IPS-20b (cell line): ENCODE measurements around the gene GADL1.

Source experiments
- H3K27ac ChIP-seq: one replicate; pipeline ENCODE4 v1.5.1; 2013; ENCODE audit warnings: low read length
- H3K27me3 ChIP-seq: 2 replicates; pipeline ENCODE4 v1.6.1; 2013; ENCODE audit warnings: mild to moderate bottlenecking, low read length, inconsistent platforms; ENCODE audit not compliant: insufficient read depth
- H3K36me3 ChIP-seq: 2 replicates; pipeline ENCODE4 v1.6.1; 2013; ENCODE audit warnings: low read depth, mild to moderate bottlenecking, inconsistent platforms, low read length, moderate library complexity; ENCODE audit not compliant: insufficient read depth
- H3K4me1 ChIP-seq: 2 replicates; pipeline ENCODE4 v1.6.1; 2013; ENCODE audit warnings: mild to moderate bottlenecking, control low read depth, inconsistent platforms, low read length, moderate library complexity; ENCODE audit not compliant: insufficient read depth
- H3K4me3 ChIP-seq: 2 replicates; pipeline ENCODE4 v1.5.1; 2013; ENCODE audit warnings: mild to moderate bottlenecking, low read length, inconsistent platforms
- H3K9ac ChIP-seq: 2 replicates; pipeline ENCODE4 v1.6.1; 2013; ENCODE audit warnings: low read depth, mild to moderate bottlenecking, inconsistent platforms, low read length, moderate library complexity
- H3K9me3 ChIP-seq: 2 replicates; pipeline ENCODE4 v1.6.1; 2013; ENCODE audit warnings: mild to moderate bottlenecking, low read depth, low read length, inconsistent platforms; ENCODE audit not compliant: insufficient read depth

GADL1 gene

DNA sequence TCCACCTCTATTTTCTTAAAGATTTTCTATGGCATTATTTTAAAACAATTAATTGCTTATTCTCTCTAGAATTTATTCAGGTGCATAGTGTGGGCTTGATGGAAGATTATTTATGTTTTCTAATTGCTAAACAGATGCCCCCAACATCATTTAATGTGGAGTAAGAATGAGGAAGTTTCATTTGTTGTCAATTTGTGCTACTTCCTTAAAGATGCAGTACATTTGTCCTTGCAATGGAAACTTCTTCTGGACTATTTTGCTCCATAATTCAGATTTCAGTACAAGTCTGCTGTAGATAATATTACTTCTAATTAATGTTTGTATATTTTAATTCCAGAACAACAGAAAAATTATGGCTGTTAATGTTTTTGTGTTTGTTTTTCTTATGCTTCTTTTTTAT is 183.3 kb downstream of the GADL1 start:
- Histone ChIP-seq H3K36me3 (no peaks in the 10 kb centered on the region), H3K9ac (no peak overlapping the region)

DNA sequence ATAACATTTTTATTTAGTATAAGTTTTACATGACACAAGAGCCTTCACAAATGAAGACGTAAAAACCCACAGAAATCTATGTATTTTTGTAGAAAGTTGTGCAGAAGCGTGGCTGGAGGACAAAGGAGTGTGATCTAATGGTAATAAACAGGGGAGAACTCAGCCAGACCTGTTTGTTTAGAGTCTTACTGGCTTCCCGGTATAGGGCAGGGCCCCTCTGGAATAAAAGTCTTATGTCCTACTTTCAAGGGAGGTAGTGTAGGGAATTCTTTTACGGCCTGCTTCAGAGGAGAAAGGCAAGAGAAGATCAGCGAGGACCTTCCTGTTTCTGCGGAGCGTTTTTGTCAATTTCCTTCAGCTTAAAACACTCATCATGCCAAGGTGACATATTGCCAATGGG is 184.4 kb downstream of the GADL1 start:
- H3K27ac ChIP-seq: no peak overlapping the region
- no peaks in the 10 kb centered on the region for H3K36me3 ChIP-seq
- no peak overlapping the region for H3K4me3 ChIP-seq

More for the DNA sequence above, 183.3 kb downstream of the GADL1 start:
- no peak overlapping the region for H3K4me3 ChIP-seq
- no peak overlapping the region for H3K27ac ChIP-seq
- no peaks in the 10 kb centered on the region for H3K27me3 ChIP-seq
- no peaks in the 10 kb centered on the region for H3K4me1 ChIP-seq
- H3K9me3 ChIP-seq: no peaks in the 10 kb centered on the region

DNA sequence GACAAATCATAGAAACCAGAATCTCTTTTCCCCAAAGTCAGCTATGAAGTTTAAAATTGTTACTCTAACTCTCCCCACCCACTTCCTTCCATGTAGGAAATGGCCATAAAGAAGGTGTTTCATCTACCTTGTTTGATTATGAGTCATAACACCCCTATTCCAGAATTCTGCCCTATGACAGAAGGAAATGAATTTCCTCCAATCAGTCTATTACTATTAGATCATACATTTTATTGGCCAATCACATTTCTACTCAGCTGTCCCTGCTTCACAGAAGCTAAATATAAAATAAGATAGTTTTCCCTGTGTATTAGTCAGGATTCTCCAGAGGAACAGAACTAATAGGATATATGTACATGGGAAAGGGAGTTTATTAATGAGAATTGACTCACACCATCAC is 186.0 kb downstream of the GADL1 start:
- no peak overlapping the region for H3K27ac ChIP-seq
- no peaks in the 10 kb centered on the region for H3K27me3 ChIP-seq
- no peak overlapping the region for H3K9ac ChIP-seq
- no peak overlapping the region for H3K4me3 ChIP-seq
- peaks cover 9% of the 10 kb centered on the region; the same call in 1 of the 2 replicates for H3K4me1 ChIP-seq
- 0 out of 2 replicates have a peak, but pooled peaks cover 2% of the 10 kb centered on the region for H3K36me3 ChIP-seq
- H3K9me3 ChIP-seq: peaks cover 2% of the 10 kb centered on the region

More for the DNA sequence above, 184.4 kb downstream of the GADL1 start:
- no peak overlapping the region for H3K9ac ChIP-seq
- H3K9me3 ChIP-seq: no peaks in the 10 kb centered on the region
- H3K27me3 ChIP-seq: no peaks in the 10 kb centered on the region
- no peaks in the 10 kb centered on the region; the same call in 1 of the 2 replicates for H3K4me1 ChIP-seq

DNA sequence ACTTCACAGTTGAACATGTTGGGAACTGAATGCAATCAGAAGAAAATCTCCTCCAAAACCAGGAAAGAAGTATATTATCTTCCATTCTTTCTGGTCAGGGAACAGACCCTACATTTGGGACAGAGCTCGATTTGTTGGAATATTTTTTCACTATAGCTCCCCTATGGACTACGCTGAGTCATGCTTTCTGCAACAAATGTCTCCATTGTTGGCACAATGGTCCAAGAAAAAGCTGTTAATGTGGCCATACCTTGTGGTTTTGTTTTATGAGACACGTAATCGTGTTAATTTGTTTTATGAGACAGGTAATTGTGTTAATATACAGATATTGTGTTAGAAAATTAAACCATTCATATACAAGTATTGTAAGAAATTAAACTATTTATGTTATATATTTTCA is 186.6 kb downstream of the GADL1 start:
- H3K4me1 ChIP-seq: peaks cover 9% of the 10 kb centered on the region; the same call in 1 of the 2 replicates
- peaks cover 9% of the 10 kb centered on the region for H3K9me3 ChIP-seq
- 0 out of 2 replicates have a peak, but pooled peaks cover 5% of the 10 kb centered on the region for H3K36me3 ChIP-seq
- H3K27ac ChIP-seq: no peak overlapping the region
- no peak overlapping the region for H3K4me3 ChIP-seq
- H3K27me3 ChIP-seq: no peaks in the 10 kb centered on the region
- H3K9ac ChIP-seq: no peak overlapping the region

DNA sequence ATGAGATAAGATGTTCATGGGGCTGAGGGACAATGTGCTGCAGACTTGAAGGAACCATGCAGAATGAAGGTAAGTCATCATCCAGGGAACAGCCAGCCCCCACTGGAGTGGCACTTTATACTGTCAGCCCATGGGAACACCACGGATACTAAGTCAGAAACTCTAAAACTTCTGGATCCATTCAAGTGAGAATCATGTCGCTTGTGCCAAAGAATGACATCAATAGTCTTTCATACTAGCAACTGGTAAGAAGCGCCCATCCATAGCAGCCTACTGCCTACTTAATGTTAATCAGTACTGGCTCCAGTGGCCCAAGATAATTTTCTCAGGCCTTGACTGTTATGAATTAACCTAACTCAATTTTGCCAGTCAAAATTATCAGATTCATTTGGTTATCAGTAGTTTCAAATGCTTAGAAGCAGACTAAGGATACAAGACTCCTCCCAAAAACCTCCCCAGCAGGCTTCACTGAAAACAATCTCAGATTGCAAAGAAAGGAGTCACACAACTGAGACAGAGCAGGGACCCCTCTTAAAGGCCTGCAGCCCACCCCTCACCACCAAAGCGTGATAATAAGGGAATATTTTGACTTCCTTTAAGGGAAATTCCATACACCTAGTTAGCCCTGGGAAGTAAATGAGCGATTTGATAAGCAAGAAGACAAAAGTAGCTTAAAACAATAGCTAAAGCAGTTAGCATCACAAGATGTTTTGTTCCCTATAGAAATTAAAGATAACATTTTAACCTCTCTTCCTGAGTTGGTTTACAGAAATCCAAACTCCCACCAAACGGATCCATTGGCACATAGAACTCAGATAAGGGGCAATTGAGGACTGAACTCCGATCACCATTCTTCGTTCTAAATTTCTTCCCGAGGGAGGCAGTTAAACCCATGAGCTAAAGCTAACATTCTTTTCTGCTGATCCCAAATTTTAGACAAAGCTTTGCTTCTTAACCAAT is 189.2 kb downstream of the GADL1 start:
- Histone ChIP-seq H3K27ac (no peak overlapping the region), H3K27me3 (no peaks in the 10 kb centered on the region), H3K4me1 (peaks cover 9% of the 10 kb centered on the region; the same call in 1 of the 2 replicates), H3K9ac (no peak overlapping the region), H3K36me3 (0 out of 2 replicates have a peak, but pooled peaks cover 5% of the 10 kb centered on the region), H3K4me3 (no peak overlapping the region), H3K9me3 (peaks cover 17% of the 10 kb centered on the region)

DNA sequence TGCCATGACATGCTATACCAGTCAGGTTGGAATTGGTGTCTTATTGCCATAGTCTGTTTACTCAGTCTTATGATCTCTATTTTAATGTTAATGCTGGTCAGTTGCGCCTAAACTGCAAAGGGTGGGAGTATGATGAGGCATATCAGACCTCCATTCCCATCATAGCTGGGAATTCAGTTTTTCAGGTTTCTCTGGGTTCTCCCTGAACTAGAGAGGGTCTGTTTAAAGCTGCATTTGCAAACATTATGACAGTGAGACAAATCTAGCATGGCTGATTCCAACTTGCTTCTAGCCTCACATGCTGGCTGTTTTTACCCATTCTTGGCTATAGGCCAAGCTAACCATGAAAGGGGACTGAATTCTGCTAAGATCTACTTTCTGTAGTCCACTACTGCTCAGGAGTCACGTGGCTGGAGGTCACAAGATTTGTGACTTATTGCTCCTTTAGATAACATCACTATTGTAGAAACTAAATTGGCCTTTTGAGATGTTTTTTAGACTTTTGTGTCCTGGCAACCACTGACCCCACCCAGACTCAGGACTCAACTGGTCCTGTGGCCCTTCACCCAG is 191.5 kb downstream of the GADL1 start:
- H3K9ac ChIP-seq: no peak overlapping the region
- peaks cover 17% of the 10 kb centered on the region for H3K9me3 ChIP-seq
- 0 out of 2 replicates have a peak, but pooled peaks cover 5% of the 10 kb centered on the region for H3K36me3 ChIP-seq
- H3K4me3 ChIP-seq: no peak overlapping the region
- H3K4me1 ChIP-seq: peaks cover 9% of the 10 kb centered on the region; the same call in 1 of the 2 replicates
- no peak overlapping the region for H3K27ac ChIP-seq
- no peaks in the 10 kb centered on the region for H3K27me3 ChIP-seq

DNA sequence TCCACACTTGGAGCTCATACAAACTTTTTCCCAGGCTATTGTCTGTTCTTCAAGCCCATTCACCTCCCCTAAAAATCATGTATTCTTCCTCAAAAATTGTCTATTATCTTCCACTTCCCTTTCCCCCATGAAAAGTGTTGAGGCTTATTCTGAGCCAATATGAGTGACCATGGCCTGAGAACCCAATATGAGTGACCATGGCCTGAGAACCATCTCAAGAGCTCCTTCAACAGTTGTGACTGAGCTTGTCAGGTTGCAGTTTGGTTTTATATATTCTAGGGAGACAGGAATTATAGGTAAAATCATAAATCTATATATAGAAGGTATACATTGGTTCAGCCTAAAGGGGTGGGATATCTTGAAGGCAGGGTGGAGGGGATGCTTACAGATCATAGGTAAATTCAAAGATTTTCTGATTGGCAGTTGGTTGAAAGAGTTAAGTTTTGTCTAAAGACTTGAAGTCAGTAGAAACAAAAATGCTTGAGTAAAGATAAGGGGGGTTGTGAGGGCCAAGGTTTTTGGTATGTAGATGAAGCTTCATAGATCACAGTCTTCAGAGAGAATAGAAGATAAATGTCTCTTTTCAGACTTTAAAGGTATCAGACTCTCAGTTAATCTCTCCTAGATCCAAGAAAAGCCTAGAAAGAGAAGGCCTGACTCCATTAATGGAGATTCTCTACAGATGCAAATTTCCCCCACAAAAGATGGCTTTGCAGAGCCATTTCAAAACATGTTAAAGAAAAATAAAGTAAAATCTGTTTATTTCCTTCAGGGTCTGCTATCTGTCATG is 192.2 kb downstream of the GADL1 start:
- H3K9me3 ChIP-seq: peaks cover 17% of the 10 kb centered on the region
- no peak overlapping the region for H3K27ac ChIP-seq
- H3K9ac ChIP-seq: no peak overlapping the region
- H3K4me3 ChIP-seq: no peak overlapping the region
- no peaks in the 10 kb centered on the region for H3K27me3 ChIP-seq
- H3K4me1 ChIP-seq: peaks cover 9% of the 10 kb centered on the region; the same call in 1 of the 2 replicates
- 0 out of 2 replicates have a peak, but pooled peaks cover 5% of the 10 kb centered on the region for H3K36me3 ChIP-seq

DNA sequence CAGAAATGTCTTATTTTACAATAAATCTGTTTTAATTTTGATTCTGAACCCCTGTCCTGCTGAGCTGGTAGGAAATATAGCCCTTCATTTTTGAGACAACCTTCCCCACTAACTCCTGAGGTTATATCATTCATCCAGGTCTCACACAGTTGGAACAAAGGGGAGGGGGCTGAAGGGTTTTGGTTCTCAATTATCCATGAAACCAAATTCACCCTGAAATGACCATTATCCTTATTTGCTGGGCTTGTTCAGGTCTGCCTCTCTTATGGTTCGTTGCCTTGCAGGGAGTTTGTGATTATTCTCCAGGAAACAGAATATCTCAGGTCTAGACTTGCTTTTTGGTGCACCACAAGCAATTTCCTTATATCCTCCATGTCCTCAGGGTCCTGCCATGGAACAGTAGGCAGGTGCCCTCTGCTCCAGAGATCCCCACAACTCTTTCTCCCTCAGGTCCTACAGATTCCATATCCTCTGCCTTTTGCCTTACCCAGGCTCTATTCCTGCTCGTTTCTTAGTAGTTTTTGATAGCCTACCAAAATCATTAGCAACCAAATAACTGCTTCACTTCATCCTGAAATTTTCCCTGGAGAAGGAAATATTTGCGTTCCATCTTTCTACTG is 193.6 kb downstream of the GADL1 start:
- Histone ChIP-seq H3K27me3 (no peaks in the 10 kb centered on the region), H3K9ac (no peak overlapping the region), H3K36me3 (0 out of 2 replicates have a peak, but pooled peaks cover 5% of the 10 kb centered on the region), H3K9me3 (peaks cover 17% of the 10 kb centered on the region), H3K4me3 (no peak overlapping the region), H3K27ac (no peak overlapping the region), H3K4me1 (peaks cover 18% of the 10 kb centered on the region)

DNA sequence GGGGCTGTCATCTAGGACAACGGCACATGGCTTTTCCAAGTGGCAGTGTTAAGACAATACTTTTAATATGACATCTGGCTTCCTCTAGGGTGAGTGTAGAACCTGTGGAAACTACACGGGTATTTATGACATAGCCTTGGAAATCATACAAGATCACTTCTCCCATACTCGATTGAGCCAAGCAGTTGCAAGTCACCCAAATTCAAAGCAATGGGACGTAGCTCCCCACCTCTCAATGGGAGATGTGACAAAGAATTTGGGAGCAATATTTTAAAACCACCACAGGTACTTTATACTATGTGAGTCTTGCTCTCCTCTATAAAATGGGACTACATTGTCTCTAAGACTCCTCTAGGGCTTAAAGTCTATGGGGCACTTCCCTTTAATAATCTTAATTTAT is 194.5 kb downstream of the GADL1 start:
- no peak overlapping the region for H3K4me3 ChIP-seq
- H3K9me3 ChIP-seq: peaks cover 17% of the 10 kb centered on the region
- peaks cover 5% of the 10 kb centered on the region; the same call in 1 of the 2 replicates for H3K36me3 ChIP-seq
- H3K4me1 ChIP-seq: peaks cover 27% of the 10 kb centered on the region
- H3K9ac ChIP-seq: no peak overlapping the region
- H3K27ac ChIP-seq: no peak overlapping the region
- no peaks in the 10 kb centered on the region for H3K27me3 ChIP-seq

DNA sequence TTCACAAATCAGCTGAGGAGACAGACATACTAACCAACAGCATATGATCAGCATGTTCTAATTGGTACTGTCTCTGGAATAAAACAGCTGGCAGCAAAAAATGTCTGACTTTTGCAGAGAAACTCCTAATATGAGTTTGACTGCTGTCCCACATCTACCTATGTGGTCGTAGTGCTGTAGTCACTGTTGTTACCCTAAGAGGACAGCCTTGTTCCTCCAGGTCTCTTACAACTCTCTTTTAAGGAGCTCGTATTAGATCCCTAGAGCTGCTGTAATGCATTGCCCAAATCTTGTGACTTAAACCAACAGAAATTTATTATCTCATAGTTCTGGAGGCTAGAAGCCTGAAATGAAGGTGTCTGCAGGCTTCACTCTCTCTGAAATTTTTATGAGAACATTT is 195.9 kb downstream of the GADL1 start:
- Histone ChIP-seq H3K4me3 (no peak overlapping the region), H3K27ac (no peak overlapping the region), H3K9ac (no peak overlapping the region), H3K4me1 (peaks cover 25% of the 10 kb centered on the region), H3K36me3 (peaks cover 4% of the 10 kb centered on the region; the same call in 1 of the 2 replicates), H3K9me3 (peaks cover 16% of the 10 kb centered on the region), H3K27me3 (no peaks in the 10 kb centered on the region)

DNA sequence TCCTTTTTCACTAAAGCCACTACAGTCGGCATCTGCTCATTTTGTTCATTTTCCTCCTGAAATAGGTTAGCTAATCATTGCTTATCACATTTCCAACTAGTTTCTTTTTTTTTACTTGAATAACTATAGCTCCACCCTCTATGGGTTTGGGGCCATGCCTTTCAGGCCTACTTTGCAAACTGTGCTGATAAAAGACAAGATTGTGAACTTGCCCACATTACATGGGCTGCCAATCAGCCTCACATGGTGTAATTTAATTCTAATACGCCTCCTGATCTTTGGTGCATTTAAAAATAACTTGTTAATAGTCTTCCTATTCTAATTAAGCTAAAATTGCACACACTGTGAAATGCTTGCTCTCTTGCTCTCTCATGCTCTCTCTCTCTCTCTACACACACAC is 197.6 kb downstream of the GADL1 start:
- Histone ChIP-seq H3K36me3 (peaks cover 5% of the 10 kb centered on the region; the same call in 1 of the 2 replicates), H3K4me3 (no peak overlapping the region), H3K9ac (no peak overlapping the region), H3K4me1 (peaks cover 30% of the 10 kb centered on the region), H3K27me3 (no peaks in the 10 kb centered on the region), H3K9me3 (0 out of 2 replicates have a peak, but pooled peaks cover 2% of the 10 kb centered on the region), H3K27ac (no peak overlapping the region)
